Esophagus (tissue), 2 donors: ENCODE measurements around the gene MPC1L. TPM values are rescaled to one million over a fixed set of nuclear protein-coding genes. Genes with fewer than 3 reads are reported as not detected.
"Not testable (repeated sequence)": the region's sequence is repeated elsewhere in the genome, so short reads cannot be mapped to it uniquely, and the experiment has no call there.

Source experiments
- H3K27ac ChIP-seq, 2 donors: one replicate each; pipeline ENCODE4 v1.5.1; 2013; ENCODE audit warnings: low read depth in 2 of 2, mild to moderate bottlenecking in 2 of 2, inconsistent platforms in 1 of 2, low read length in 1 of 2, moderate library complexity in 1 of 2
- H3K27me3 ChIP-seq, 2 donors: one replicate each; pipeline ENCODE4 v1.6.1; 2013; ENCODE audit warnings: low read length in 2 of 2, control low read depth in 1 of 2, mild to moderate bottlenecking in 1 of 2; ENCODE audit not compliant: insufficient read depth in 2 of 2, control insufficient read depth in 1 of 2
- H3K36me3 ChIP-seq, 2 donors: one replicate each; pipeline ENCODE4 v1.6.1; 2013; ENCODE audit warnings: low read length in 1 of 2; ENCODE audit not compliant: control insufficient read depth in 2 of 2, insufficient read depth in 2 of 2
- H3K4me1 ChIP-seq, 2 donors: one replicate each; pipeline ENCODE4 v1.6.1; 2013; ENCODE audit warnings: low read length in 1 of 2; ENCODE audit not compliant: control insufficient read depth in 2 of 2, insufficient read depth in 2 of 2
- H3K4me3 ChIP-seq, 2 donors: one replicate each; pipeline ENCODE4 v1.5.1; 2013; ENCODE audit warnings: low read length in 2 of 2, mild to moderate bottlenecking in 2 of 2, low read depth in 1 of 2, moderate library complexity in 1 of 2
- H3K9me3 ChIP-seq, 2 donors: one replicate each; pipeline ENCODE4 v1.6.1; 2013; ENCODE audit warnings: mild to moderate bottlenecking in 2 of 2, low read depth in 1 of 2, low read length in 1 of 2, moderate library complexity in 1 of 2; ENCODE audit not compliant: control insufficient read depth in 2 of 2, insufficient read depth in 1 of 2
- WGBS, 2 donors: extraction: QIAGEN DNeasy Blood & Tissue Kit; methylation state at CpG; one replicate each; pipeline ENCODE4 v1.1.7; 2013; 5-methylcytosine and 5-hydroxymethylcytosine counted together
- polyA plus RNA-seq, 2 donors: library from polyadenylated mRNA; stranded (reverse); fragments of 200-250 nt; gene quantifications; one replicate each; pipeline ENCODE4 v1.2.3, GENCODE V29; 2013
- donor health status: healthy with polysubstance abuse.
- donor health status: Bipolar disorder and iron deficiency.

MPC1L gene
- polyA plus RNA-seq, 2 donors, result not detected

DNA sequence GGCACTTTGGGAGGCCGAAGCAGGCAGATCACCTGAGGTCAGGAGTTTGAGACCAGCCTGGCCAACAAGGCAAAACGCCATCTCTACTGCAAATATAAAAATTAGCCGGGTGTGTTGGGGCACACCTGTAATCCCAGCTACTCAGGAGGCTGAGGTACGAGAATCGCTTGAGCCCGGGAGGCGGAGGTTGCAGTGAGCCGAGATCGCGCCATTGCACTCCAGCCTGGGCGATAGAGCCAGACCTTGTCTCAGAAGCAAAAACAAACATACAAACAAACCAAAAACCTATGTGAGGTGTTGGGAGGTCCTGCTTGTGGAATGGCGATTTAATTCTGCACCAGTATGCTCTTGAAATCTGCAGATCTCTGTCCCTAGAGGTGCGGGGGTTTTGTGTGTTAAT, 41.0 kb upstream of the MPC1L start:
- not testable (repeated sequence) for H3K27ac ChIP-seq, H3K9me3 ChIP-seq, H3K27me3 ChIP-seq, H3K4me1 ChIP-seq, H3K4me3 ChIP-seq, H3K36me3 ChIP-seq
- 91 to 92% methylated on average over 13 of the region's 13 CpGs for WGBS, 2 donors

DNA sequence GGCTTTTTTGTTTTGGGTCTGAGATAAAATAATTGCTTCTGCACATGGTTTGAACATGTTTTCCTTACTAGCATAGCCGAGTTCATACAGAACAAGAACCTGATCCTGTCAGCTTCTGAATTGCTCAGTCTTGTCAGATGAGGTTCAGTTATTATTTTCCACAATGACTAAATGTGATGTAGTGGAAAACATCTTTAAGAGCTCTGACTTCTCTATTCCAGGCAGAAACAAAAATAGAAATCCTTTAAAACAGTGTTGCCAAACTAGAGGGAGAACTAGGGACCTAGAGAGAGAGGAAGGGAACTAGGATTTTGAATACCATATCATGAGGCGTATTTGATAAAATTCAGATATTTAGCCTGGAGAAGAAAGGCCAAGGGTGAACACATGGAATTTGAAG, 40.4 kb upstream of the MPC1L start:
- Histone ChIP-seq H3K27ac (no peak overlapping the region), H3K4me1 (peaks cover 0 to 3% of the 10 kb centered on the region in 2 donors), H3K9me3 (peaks cover 0 to 3% of the 10 kb centered on the region in 2 donors), H3K36me3 (no peaks in the 10 kb centered on the region), H3K27me3 (no peaks in the 10 kb centered on the region), H3K4me3 (no peak overlapping the region)
- 66 to 80% methylated on average over 2 of the region's 2 CpGs for WGBS, 2 donors

DNA sequence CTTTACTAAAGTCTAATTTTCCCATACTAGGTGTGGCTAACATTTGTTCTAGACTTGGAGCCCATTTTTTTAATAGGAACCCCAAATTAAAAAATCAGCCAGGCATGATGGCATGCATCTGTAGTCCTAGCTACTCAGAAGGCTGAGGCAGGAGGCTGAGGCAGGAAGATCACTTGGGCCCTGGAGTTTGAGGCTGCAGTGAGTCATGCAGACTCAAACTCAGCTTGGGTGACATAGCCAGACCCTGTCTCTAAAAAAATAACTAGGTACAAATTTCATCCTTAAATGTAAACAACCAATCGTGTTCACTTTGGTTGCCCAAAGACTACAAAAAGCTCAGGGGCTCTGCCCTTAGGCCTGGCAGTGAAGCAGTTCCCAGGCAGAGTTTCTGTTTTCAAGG, 35.6 kb upstream of the MPC1L start:
- not testable (repeated sequence) for H3K4me3 ChIP-seq, H3K27me3 ChIP-seq

DNA sequence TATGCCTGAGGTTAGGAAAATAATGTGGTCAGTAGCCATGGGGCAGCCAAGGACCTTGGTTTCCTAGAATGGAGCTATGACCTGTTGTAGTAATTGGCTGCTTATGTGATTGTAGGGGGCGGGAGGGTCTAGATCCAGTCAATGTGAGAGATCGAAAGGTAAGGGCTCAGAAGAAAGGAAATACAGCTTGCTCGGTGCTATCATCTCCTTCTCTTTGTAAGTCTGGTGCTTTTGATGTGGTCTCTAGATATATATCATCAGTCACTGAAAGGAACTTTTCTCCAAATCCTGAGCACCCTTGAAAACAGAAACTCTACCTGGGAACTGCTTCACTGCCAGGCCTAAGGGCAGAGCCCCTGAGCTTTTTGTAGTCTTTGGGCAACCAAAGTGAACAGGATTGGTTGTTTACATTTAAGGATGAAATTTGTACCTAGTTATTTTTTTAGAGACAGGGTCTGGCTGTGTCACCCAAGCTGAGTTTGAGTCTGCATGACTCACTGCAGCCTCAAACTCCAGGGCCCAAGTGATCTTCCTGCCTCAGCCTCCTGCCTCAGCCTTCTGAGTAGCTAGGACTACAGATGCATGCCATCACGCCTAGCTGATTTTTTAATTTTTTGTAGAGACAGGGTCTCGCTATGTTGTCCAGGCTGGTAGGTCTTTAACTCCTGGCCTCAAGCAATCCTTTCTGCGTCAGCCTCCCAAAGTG, 33.5 kb upstream of the MPC1L start:
- not testable (repeated sequence) for H3K27me3 ChIP-seq, H3K27ac ChIP-seq, H3K36me3 ChIP-seq, H3K9me3 ChIP-seq, H3K4me1 ChIP-seq, H3K4me3 ChIP-seq
- WGBS, 2 donors, result 88 to 90% methylated on average over 6 of the region's 6 CpGs

More for the DNA sequence above, 35.6 kb upstream of the MPC1L start:
- H3K9me3 ChIP-seq, H3K27ac ChIP-seq, H3K4me1 ChIP-seq, H3K36me3 ChIP-seq: not testable (repeated sequence)
- WGBS, 2 donors, result 46 to 60% methylated on average over 1 of the region's 1 CpG

DNA sequence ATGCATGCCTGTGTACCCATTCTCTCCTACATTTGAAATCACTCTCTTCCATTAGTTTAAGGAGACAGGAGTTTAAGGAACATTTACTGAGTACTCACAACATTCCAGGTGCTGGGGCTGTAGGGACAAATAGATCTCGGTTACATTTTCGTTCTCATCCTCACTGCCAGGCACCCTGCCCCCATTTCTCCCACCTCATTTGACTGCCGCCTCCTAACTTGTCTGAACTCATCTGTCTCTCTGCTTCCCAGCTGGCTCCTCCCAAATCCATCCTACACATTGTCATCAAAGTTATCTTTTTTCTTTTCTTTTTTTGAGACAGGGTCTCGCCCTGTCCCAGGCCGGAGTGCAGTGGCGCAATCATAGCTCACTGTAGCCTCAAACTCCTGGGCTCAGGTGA, 19.8 kb upstream of the MPC1L start:
- Histone ChIP-seq H3K4me3 (no peak overlapping the region), H3K9me3 (no peaks in the 10 kb centered on the region), H3K27me3 (peaks cover 0 to 2% of the 10 kb centered on the region in 2 donors), H3K4me1 (no peaks in the 10 kb centered on the region), H3K36me3 (no peaks in the 10 kb centered on the region), H3K27ac (no peak overlapping the region)
- 92 to 93% methylated on average over 6 of the region's 6 CpGs for WGBS, 2 donors

DNA sequence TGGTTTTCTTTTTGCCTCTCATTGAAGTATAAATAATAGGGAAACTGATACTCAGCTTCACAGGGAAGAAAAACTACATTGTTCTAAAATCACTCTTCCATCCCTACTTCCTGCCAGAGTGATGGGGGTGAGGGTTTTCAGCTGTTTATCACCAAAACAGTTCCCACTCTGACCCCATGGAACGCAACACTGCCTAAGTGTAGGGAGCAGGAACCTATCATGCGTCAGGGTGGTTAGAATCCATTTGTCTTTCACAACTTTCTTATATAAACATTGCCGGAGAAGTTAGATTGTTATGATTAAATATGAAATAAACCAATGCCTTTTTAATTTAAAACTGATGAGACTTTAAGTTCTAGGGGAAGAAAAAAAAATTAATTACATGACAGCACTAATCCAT, 15.8 kb upstream of the MPC1L start:
- H3K4me1 ChIP-seq, result no peaks in the 10 kb centered on the region
- 72 to 82% methylated on average over 3 of the region's 3 CpGs for WGBS, 2 donors
- H3K4me3 ChIP-seq, result no peak overlapping the region
- no peaks in the 10 kb centered on the region for H3K9me3 ChIP-seq
- no peak overlapping the region for H3K27ac ChIP-seq
- no peaks in the 10 kb centered on the region for H3K36me3 ChIP-seq
- peaks cover 0 to 2% of the 10 kb centered on the region in 2 donors for H3K27me3 ChIP-seq

DNA sequence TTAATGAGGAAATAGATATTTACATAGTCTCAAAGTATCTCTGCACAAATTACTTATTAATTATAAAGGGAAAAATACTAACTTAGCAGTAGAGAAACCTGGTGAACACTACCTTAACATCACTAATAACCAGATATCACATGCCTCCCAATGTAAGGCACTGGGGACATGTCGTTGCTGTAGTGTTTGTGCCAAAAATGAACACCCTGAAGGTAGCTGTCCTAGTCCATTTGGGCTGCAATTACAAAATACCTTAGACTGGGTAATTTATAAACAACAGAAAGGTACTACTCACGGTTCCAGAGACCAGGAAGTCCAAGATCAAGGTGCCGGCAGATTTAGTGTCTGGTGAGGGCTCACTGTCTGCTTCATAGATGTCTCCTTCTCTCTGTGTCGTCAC, 10.7 kb upstream of the MPC1L start:
- Histone ChIP-seq H3K4me3 (no peak overlapping the region), H3K36me3 (no peaks in the 10 kb centered on the region), H3K27ac (no peak overlapping the region), H3K27me3 (no peaks in the 10 kb centered on the region), H3K4me1 (no peaks in the 10 kb centered on the region), H3K9me3 (no peaks in the 10 kb centered on the region)
- WGBS, 2 donors, result 46 to 58% methylated on average over 4 of the region's 4 CpGs

DNA sequence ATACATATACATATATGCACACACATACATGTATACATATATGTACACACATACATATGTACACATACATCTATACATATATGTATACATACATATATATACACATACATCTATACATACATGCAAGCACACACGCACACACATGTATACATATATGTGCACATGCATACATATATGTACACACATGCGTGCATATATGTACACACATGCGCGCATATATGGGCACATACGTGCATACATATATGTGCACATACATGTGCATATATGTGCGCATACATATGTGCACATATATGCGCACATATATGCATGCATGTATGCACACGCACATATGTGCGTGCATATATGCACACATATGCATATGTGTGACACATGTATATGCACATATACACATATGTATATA, 7.3 kb upstream of the MPC1L start:
- 79 to 82% methylated on average over 9 of the region's 9 CpGs for WGBS, 2 donors
- Histone ChIP-seq H3K27ac (no peak overlapping the region), H3K4me3 (no peak overlapping the region), H3K27me3 (no peaks in the 10 kb centered on the region), H3K4me1 (no peaks in the 10 kb centered on the region), H3K36me3 (no peaks in the 10 kb centered on the region), H3K9me3 (no peaks in the 10 kb centered on the region)

DNA sequence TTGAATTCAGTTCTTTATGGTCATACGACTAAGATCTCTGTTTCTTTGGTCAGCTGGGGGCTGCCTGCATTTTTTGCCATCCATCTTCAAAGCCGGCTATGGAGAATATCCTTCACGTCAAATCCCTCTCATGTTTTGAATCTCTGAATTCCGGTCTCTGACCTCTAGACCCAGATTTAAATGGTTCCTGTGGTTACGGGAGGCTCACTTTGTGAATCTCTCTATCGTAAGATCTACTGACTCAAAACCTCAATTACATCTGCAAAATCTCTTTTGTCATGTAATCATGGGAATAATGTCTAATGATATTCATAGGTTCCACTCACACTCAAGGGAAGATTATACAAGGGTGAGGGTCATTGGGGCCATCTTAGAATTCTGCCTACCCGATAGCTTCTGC, 5.7 kb upstream of the MPC1L start:
- Histone ChIP-seq H3K27me3 (no peaks in the 10 kb centered on the region), H3K9me3 (peaks cover 0 to under 1% of the 10 kb centered on the region in 2 donors), H3K36me3 (no peaks in the 10 kb centered on the region), H3K4me1 (no peaks in the 10 kb centered on the region), H3K4me3 (no peak overlapping the region), H3K27ac (no peak overlapping the region)
- WGBS, 2 donors, result 84 to 87% methylated on average over 7 of the region's 7 CpGs

DNA sequence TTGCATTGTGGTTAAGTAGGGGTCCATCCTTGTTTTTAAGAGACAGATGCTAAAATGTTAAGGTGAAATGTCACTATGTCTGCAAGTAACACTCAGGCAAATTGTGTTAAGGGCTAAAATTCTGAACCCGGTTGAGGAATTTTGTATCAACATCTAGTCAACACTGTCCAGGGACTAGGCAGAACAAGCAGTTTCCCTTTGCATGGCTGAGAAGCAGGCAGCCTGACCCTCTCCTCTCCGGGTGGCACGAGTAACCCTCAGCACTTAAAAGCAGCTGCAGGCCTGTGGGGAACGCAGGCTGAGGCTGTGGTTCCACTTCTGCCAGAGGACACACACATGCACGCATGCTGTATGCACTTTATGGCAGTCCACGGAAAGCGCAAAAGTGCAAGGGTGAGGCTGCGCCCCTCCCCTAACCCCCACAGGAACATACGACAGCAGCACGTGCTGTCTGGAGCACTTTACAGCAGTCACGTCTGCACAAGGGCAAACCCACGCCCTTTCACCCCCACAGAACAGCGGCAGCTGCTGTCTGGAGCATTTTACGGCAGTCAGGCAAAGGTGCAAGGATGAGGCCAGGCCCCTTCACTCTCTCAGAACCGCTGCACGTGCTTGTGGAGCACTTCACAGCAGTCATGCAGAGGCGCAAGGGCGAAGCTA, 619 bp upstream of the MPC1L start:
- Histone ChIP-seq H3K36me3 (no peaks in the 10 kb centered on the region), H3K4me3 (no peak overlapping the region), H3K9me3 (peaks cover 0 to 8% of the 10 kb centered on the region in 2 donors), H3K27me3 (no peaks in the 10 kb centered on the region), H3K27ac (no peak overlapping the region), H3K4me1 (no peaks in the 10 kb centered on the region)
- 85 to 86% methylated on average over 18 of the region's 18 CpGs for WGBS, 2 donors
